Fibroblast of the aortic adventitia (primary cell): ENCODE data around the gene PAX5. TPM values are rescaled to one million over a fixed set of nuclear protein-coding genes. Genes with fewer than 3 reads are reported as not detected.
"Not testable (repeated sequence)": the region's sequence is repeated elsewhere in the genome, so short reads cannot be mapped to it uniquely, and the experiment has no call there.

Source experiments
- DNase-seq: peaks from one replicate; pipeline ENCODE4 v3.0.0-alpha.2; 2010; ENCODE audit warnings: low read depth
- H3K4me3 ChIP-seq: 2 replicates; pipeline ENCODE4 v1.5.1; 2011; ENCODE audit warnings: low read depth, mild to moderate bottlenecking, control low read depth, low read length, moderate library complexity
- total RNA-seq: library from RNA; depleted of rRNA; stranded (reverse); fragments of >200 nt; gene quantifications from 2 replicates; pipeline ENCODE4 v1.2.3, GENCODE V29; 2012; ENCODE audit warnings: low replicate concordance
- TF ChIP-seq, protein P1 (sequence below): IDR thresholded peaks from 2 replicates; pipeline ENCODE4 v1.5.1; 2011; ENCODE audit warnings: mild to moderate bottlenecking, low read length, control low read depth, inconsistent platforms; ENCODE audit not compliant: insufficient read depth

PAX5 gene
- total RNA-seq, 1 donor: not detected

DNA sequence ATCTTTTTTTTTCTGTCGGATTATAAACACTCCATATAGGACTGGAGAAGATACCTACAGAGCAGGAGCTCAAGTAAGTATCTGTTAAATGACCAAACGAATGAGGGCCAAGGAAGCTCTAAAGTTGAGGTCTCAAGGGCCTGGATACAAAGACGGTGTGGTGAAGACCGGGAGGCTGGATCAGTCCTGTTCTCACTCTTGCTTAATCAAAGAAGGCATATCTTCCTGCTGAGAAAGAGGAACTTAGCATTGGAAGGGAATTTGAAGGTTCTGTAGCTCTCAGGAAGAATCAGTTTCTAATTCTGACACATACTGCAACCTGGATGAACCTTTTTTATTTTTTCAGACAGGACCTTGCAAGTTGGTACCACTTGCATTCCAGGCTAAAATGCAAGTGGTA lies 28.3 kb upstream of the PAX5 start:
- no peak overlapping the region for H3K4me3 ChIP-seq

GRCh38 chr9:37061768-37062167 lies 27.7 kb upstream of the PAX5 start:
- DNase-seq: peak; percentile 30
- H3K4me3 ChIP-seq: no peak overlapping the region
- TF ChIP-seq, protein P1, sequence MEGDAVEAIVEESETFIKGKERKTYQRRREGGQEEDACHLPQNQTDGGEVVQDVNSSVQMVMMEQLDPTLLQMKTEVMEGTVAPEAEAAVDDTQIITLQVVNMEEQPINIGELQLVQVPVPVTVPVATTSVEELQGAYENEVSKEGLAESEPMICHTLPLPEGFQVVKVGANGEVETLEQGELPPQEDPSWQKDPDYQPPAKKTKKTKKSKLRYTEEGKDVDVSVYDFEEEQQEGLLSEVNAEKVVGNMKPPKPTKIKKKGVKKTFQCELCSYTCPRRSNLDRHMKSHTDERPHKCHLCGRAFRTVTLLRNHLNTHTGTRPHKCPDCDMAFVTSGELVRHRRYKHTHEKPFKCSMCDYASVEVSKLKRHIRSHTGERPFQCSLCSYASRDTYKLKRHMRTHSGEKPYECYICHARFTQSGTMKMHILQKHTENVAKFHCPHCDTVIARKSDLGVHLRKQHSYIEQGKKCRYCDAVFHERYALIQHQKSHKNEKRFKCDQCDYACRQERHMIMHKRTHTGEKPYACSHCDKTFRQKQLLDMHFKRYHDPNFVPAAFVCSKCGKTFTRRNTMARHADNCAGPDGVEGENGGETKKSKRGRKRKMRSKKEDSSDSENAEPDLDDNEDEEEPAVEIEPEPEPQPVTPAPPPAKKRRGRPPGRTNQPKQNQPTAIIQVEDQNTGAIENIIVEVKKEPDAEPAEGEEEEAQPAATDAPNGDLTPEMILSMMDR: no peak

More for the DNA sequence above, 28.3 kb upstream of the PAX5 start:
- no peak for DNase-seq
- TF ChIP-seq, protein P1: no peak

- no peak overlapping the region for H3K4me3 ChIP-seq
- TF ChIP-seq, protein P1: no peak
- no peak for DNase-seq
Observed at GRCh38 chr9:37060833-37061232, 26.8 kb upstream of the PAX5 start.

DNA sequence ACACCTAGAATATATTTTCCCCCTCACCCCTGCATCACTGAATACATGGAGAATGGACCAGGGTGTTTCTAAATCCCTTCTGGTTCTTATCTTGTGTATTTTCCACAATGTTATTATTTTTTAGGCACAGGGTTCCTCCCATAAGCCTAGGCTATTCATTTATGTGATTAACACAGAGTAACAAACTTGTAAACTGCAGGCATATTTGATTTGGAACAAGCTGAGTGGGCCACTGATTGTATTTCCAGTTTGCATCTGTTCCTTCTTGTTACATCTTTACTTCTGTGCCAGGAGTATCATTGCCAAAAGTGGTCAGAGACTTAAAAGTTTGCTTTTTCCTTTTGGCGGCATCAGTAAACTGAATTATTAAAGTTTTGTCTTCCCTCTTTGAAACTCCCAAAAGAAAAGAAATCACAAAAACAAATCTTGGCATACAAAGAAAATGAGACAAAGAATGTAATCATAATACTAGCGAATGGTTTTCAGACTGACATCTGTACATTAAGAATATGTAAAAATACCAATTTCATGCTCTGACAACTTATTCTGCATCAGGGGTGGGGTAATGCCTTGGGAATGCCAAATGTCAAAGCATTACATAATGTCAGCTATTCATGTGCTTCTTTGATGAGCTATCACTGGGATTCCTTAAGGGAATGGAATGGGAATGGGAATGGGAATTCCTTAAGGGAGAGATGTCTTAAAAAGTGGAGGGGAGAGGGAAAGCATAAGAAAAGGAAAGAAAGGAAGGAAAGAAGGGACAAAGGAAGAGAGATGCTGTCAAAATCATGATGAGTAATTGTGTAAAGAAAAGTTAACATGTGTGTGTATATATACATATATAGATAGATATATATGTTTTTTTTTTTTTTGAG lies 22.2 kb upstream of the PAX5 start:
- TF ChIP-seq, protein P1: no peak
- DNase-seq: no peak
- no peak overlapping the region for H3K4me3 ChIP-seq

GRCh38 chr9:37054363-37054720 lies 20.3 kb upstream of the PAX5 start:
- not testable (repeated sequence) for H3K4me3 ChIP-seq, DNase-seq

DNA sequence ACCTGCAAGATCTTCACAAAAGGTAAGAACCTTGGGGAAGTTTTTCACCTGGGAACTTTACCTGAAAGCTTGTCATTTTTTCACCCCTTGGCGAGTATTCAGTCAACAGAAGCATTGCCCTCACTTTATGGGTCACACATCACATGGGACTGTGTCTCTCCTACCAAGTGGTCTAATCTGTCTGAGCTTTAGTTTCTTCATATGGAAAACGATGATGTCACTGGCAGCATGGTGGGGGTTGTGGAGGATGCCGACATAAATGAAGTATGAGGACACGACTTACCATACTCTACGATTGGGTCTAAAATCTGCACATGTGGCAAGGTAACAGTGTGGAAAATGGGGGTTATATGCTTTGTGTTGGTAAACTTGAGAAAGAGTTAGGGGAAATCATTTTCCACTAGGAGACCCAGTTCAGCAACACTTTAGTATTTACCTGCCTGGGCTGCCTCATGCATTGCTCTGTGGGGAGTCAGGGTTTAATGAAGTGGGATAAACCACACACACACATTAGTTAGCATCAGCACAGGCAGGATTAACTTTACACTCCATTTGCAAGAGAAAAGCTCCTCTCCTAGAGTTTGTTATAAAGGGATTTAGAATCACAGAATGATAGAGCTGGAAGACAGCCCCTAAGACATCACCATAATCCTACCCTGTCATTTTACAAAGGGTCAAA lies 19.8 kb upstream of the PAX5 start:
- TF ChIP-seq, protein P1: no peak
- DNase-seq: no peak

DNA sequence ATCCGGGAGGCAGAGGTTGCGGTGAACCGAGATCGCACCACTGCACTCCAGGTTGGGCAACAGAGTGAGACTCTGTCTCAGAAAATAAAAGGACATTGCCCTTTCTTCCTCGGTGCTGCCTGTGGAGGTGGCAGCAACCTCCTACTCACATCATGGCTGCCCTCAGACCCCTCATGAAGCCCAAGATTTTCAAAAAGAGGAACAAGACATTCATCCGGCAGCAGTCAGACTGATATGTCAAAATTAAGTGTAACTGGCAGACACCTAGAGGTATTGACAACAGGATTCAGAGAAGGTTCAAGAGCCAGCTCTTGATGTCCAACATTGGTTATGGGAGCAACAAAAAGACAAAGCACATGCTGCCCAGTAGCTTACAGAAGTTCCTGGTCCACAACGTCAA lies 12.6 kb upstream of the PAX5 start:
- TF ChIP-seq, protein P1: no peak
- DNase-seq: no peak

More for the DNA sequence above, 19.8 kb upstream of the PAX5 start:
- H3K4me3 ChIP-seq: no peak overlapping the region

More for the DNA sequence above, 12.6 kb upstream of the PAX5 start:
- H3K4me3 ChIP-seq: no peak overlapping the region
